Endothelial cell (in vitro differentiated cells): ENCODE measurements around the gene AGAP9. TPM values are rescaled to one million over a fixed set of nuclear protein-coding genes. Genes with fewer than 3 reads are reported as not detected.
A peak's percentile ranks its signal among the peaks of the same experiment; 100 is the strongest.
"Not testable (repeated sequence)": the region's sequence is repeated elsewhere in the genome, so short reads cannot be mapped to it uniquely, and the experiment has no call there.

Source experiments
- DNase-seq: peaks from one replicate; pipeline ENCODE4 v3.0.0; 2021; ENCODE audit warnings: low spot score
- H3K27ac Mint-ChIP-seq: one replicate; pipeline ENCODE4 v1.8.0; 2021; ENCODE audit warnings: mixed read lengths, inconsistent platforms; ENCODE audit not compliant: unreplicated experiment
- H3K27me3 Mint-ChIP-seq: one replicate; pipeline ENCODE4 v1.8.0; 2021; ENCODE audit warnings: mild to moderate bottlenecking, moderate library complexity, mixed read lengths, inconsistent platforms; ENCODE audit not compliant: unreplicated experiment
- H3K36me3 Mint-ChIP-seq: one replicate; pipeline ENCODE4 v1.8.0; 2021; ENCODE audit warnings: mild to moderate bottlenecking, low read depth, mixed read lengths, inconsistent platforms; ENCODE audit not compliant: unreplicated experiment
- H3K4me1 Mint-ChIP-seq: one replicate; pipeline ENCODE4 v1.8.0; 2021; ENCODE audit warnings: mild to moderate bottlenecking, mixed read lengths, inconsistent platforms; ENCODE audit not compliant: unreplicated experiment
- H3K4me3 Mint-ChIP-seq: one replicate; pipeline ENCODE4 v1.8.0; 2021; ENCODE audit warnings: mild to moderate bottlenecking, mixed read lengths, inconsistent platforms; ENCODE audit not compliant: unreplicated experiment
- H3K9me3 Mint-ChIP-seq: one replicate; pipeline ENCODE4 v1.8.0; 2021; ENCODE audit warnings: mixed read lengths, inconsistent platforms; ENCODE audit not compliant: unreplicated experiment
- total RNA-seq: library from RNA; stranded (reverse); fragmentation: NEBNext Ultra II Directional; extraction: Animal tissue kit (Norgen Biotek cat#: 25700); gene quantifications from one replicate; pipeline ENCODE4 v1.2.1, GENCODE V29; 2021; ENCODE audit not compliant: unreplicated experiment

The AGAP9 gene
- total RNA-seq, 1 donor from 2014 or later, result 7.8 TPM

DNA sequence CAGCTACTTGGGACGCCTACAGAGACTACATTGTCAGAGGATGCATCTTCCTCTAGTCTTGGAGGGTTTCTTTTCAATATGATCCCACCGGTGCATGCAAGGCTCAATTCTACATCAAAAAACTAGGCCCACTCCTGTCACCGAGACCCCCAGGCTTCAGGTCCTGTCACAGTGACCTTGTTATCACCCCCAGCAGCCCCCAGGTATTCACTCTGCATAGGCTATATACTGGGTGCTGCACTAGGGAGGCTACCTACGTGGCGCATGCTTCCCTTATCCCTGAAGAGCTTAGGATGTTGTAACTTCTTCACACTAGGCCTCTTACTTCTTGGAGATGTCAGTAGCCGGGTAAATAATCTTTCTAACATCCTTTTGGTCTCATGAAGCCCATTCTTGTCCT lies 31.1 kb upstream of the AGAP9 start:
- not testable (repeated sequence) for H3K27ac Mint-ChIP-seq, H3K9me3 Mint-ChIP-seq, DNase-seq, H3K4me3 Mint-ChIP-seq, H3K4me1 Mint-ChIP-seq, H3K36me3 Mint-ChIP-seq, H3K27me3 Mint-ChIP-seq

DNA sequence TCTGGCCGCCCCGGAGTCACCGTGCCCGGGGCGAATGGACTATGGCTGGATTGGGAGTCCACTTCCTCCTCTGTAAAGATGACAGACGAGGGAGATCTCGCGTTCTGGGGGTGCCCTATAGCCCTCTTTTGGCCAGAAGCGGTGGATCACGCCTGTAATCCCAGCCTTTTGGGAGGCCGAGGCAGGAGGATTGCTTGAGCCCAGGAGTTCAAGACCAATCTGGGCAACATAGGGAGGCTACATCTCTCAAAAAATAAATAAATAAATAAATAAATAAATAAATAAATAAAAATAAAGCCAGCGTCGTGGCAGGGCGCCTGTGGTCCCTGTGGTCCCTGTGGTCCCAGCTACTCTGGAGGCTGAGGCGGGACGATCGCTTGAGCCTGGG lies 30.4 kb upstream of the AGAP9 start:
- H3K4me3 Mint-ChIP-seq, result peak overlapping the region; percentile 79
- not testable (repeated sequence) for DNase-seq, H3K27me3 Mint-ChIP-seq, H3K9me3 Mint-ChIP-seq, H3K4me1 Mint-ChIP-seq, H3K27ac Mint-ChIP-seq, H3K36me3 Mint-ChIP-seq

DNA sequence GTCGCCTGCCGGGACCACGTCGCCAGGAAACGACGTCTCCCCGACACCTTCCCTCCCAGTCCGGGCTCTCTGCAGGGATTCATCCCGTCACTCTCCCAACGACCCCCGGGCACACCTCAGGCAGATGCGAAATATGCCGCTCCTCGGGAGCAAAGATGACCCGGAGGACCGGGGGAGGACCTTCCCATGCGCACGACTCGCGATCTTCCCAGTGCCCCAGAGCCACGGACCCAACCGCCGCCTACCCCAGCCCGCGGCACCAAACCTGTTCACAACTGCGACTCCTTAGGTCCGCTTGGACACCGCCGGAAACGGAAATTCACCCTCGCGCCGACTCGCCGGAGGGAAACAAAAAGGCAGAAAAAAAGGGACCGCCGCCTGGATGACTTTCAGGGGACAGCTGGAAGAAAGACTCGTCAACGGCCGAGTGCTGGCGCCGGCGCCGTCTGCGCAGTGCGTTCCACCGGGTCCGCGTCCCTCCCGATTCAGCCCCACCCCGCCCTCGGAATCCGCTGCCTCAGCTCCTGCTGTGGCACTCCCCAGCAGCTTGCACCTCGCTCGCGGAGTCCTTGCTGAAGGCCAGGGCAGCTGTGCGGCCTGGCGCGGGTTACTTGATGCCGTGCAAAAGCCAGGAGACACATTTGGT lies 29.9 kb upstream of the AGAP9 start:
- H3K4me1 Mint-ChIP-seq, H3K27me3 Mint-ChIP-seq, H3K9me3 Mint-ChIP-seq, H3K36me3 Mint-ChIP-seq: not testable (repeated sequence)
- peak overlapping the region; percentile 99 for H3K4me3 Mint-ChIP-seq
- peak overlapping the region; percentile 98 for H3K27ac Mint-ChIP-seq
- peak; percentile 77 for DNase-seq

DNA sequence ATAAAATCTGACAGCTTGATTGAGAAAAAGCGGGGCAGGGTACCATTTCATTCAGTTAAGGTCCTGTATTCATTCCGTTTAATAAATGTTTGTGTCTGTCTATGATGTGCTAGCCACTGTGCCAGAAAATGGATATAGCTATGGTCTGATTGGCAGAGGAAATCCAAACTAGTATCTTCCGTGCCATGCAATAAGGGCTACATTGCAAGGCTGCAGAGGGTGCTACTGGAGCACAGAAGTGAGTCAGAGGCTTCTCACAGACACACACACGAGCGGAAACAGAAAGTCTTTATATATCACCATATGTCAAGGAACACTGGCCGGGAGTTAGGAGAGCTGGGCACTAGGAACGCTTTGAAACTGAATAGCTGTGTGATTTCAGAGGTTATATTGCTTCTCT lies 29.3 kb upstream of the AGAP9 start:
- Mint-ChIP-seq H3K27ac (peak overlapping the region; percentile 96), H3K4me3 (peak overlapping the region; percentile 99)
- not testable (repeated sequence) for H3K27me3 Mint-ChIP-seq, H3K9me3 Mint-ChIP-seq, H3K4me1 Mint-ChIP-seq, DNase-seq, H3K36me3 Mint-ChIP-seq

DNA sequence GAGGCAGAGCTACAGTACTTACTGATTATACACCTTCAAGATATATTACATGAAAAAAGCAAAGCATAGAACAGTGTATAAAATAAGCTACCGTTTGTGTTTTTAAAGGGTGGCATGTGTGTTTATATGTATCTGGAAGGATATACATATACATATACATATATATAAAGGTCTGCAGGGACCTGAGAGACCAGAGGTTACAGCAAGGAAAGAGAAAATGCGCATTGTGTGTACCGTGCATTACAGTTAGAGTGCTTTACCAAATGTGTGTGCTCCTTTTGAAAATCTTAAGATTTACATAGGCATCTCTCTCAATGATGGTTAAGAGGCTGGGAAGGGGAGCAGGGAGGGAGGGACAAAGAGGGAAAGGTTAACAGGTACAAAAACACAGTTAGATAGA lies 23.8 kb upstream of the AGAP9 start:
- DNase-seq, H3K4me1 Mint-ChIP-seq, H3K4me3 Mint-ChIP-seq, H3K27me3 Mint-ChIP-seq, H3K36me3 Mint-ChIP-seq, H3K9me3 Mint-ChIP-seq, H3K27ac Mint-ChIP-seq: not testable (repeated sequence)

DNA sequence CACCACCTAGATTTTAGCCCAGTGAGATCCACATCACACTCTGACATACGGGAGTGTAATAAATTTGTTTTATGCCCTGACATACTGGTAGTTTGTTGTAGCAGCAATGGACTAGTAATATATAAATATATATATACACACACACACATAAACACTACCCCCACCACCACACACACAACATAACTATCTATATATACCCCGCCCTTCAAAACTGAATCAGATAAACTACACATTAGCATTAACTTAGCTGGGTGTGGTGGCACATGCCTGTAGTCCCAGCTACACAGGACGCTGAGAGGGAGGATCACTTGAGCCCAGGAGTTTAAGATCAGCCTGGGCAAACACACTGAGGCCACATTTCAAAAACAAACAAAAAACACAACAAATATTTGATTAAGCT lies 13.0 kb upstream of the AGAP9 start:
- not testable (repeated sequence) for H3K4me3 Mint-ChIP-seq, H3K27me3 Mint-ChIP-seq, H3K36me3 Mint-ChIP-seq, H3K27ac Mint-ChIP-seq, H3K4me1 Mint-ChIP-seq, H3K9me3 Mint-ChIP-seq, DNase-seq

DNA sequence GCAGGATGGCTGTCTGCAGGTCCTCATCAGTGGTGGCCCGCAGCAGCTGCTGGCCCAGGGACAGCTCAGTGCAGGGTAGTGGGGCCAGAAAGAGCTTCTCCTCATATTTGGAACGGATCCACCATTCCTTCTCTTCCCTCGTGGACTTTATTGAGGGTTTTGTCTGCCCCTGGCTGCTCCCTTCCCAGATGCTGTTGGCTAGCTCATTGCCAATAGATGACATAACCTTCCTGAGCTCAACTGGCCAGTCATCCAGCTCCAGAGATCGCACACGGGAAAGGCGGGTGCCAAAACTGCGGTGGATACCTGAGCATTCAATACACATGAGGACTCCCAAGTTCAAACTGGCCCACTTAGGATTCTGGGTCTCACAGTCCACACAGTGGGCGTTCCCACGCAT lies 21.1 kb downstream of the AGAP9 start:
- H3K36me3 Mint-ChIP-seq, H3K27ac Mint-ChIP-seq, H3K9me3 Mint-ChIP-seq, H3K27me3 Mint-ChIP-seq, DNase-seq, H3K4me3 Mint-ChIP-seq, H3K4me1 Mint-ChIP-seq: not testable (repeated sequence)

DNA sequence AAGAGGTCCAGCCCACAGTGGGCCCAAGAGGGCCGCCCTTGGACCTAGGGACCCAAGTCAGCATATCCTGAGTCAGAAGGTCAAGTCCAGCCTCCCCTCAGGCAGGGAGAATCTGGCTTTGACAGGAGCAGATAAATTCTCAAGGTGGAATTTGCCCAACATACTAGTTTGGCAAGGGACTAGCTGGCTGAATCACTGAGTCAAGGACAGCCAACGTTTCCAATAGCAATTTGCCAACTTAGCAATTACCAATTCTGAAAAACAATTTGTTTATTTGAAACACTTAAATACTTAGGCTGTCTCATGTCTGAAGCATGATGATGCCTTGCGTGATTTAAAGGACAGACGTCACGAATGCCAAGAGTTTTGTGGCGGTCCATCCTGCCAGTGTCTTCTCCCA lies 29.2 kb downstream of the AGAP9 start:
- not testable (repeated sequence) for H3K27me3 Mint-ChIP-seq, DNase-seq, H3K36me3 Mint-ChIP-seq, H3K4me1 Mint-ChIP-seq, H3K4me3 Mint-ChIP-seq, H3K27ac Mint-ChIP-seq, H3K9me3 Mint-ChIP-seq

DNA sequence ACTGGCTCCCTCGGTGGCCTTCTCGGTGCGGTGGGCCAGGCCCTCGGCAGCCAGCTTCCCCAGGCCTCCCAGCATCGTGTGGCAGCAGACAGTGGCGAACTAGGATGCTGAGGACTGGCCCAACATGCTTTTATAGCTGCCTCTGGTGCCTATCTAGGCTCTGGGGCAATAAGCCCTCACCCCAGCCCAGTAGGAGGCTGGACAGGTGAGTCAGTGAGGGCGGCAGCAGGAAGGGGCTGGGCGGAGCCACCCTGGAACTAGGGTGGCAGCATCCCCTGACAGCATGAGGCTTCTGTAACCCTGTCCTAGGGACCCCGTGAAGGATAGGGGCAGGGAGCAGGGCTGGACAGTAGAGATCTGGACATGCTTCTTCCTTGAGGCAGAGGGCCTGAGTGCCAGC lies 31.8 kb downstream of the AGAP9 start, which contains the start of gene FAM25G:
Gene FAM25G (minus strand): TSS at position 101 of the 400 bp plus-strand sequence. CDS start 26 bp downstream, at position 75.
- H3K27me3 Mint-ChIP-seq, H3K36me3 Mint-ChIP-seq, H3K9me3 Mint-ChIP-seq, H3K4me3 Mint-ChIP-seq, H3K27ac Mint-ChIP-seq, DNase-seq, H3K4me1 Mint-ChIP-seq: not testable (repeated sequence)

DNA sequence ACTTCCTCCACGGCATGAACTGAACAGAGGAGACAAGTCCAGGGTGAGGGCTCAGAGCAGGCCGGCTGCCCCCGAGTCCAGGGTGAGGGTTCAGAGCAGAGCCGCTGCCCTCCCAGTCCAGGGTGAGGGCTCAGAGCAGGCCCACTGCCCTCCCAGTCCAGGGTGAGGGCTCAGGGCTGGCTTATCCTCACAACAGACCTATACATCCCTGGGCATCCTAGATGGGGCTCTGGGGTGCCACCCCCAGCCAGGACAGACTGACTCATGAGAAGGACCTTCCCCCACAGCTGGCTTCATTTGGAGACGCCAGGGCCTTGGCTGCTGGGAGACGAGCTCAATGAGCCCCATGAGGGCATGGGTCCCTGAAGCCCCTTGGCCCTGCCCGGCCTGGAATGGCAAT lies 33.8 kb downstream of the AGAP9 start:
- H3K9me3 Mint-ChIP-seq, DNase-seq, H3K27me3 Mint-ChIP-seq, H3K4me1 Mint-ChIP-seq, H3K27ac Mint-ChIP-seq, H3K4me3 Mint-ChIP-seq, H3K36me3 Mint-ChIP-seq: not testable (repeated sequence)

DNA sequence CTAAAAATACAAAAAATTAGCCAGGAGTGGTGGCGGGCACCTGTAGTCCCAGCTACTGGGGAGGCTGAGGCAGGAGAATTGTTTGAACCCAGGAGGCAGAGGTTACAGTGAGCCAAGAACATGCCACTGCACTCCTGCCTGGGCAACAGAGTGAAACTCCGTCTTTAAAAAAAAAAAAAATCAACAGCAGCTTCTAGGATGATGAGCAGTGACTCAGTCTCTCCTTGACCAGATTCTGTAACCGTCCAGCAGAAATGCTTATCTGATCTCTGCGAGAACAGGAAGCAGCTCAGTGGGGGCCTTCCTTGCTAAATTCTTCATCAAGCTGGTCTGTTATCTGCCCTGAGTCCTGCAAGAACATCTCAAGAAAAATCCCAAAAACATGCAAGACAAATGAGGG lies 37.5 kb downstream of the AGAP9 start:
- not testable (repeated sequence) for H3K4me1 Mint-ChIP-seq, H3K4me3 Mint-ChIP-seq, H3K27me3 Mint-ChIP-seq, H3K9me3 Mint-ChIP-seq, H3K27ac Mint-ChIP-seq, H3K36me3 Mint-ChIP-seq, DNase-seq

DNA sequence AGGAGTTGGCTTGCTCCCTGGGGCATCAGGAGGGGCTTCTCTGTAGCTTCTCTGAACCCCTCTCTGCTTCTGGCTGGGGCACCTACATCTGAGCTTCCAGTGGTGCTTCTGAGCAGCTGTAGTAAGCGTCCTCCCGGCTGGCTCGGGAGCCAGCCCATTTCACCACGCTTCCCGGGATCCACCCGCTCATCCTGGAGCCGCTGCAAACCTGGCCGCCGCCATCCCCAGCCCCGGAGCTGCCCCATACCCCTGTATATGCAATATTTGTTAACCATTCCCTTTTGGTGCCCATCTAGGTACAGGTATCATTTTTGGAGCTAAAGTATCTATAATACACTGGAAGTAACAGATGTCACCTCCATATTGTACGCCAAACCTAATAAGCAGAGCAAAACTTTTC lies 38.7 kb downstream of the AGAP9 start:
- not testable (repeated sequence) for DNase-seq, H3K27me3 Mint-ChIP-seq, H3K4me3 Mint-ChIP-seq, H3K36me3 Mint-ChIP-seq, H3K27ac Mint-ChIP-seq, H3K9me3 Mint-ChIP-seq, H3K4me1 Mint-ChIP-seq

DNA sequence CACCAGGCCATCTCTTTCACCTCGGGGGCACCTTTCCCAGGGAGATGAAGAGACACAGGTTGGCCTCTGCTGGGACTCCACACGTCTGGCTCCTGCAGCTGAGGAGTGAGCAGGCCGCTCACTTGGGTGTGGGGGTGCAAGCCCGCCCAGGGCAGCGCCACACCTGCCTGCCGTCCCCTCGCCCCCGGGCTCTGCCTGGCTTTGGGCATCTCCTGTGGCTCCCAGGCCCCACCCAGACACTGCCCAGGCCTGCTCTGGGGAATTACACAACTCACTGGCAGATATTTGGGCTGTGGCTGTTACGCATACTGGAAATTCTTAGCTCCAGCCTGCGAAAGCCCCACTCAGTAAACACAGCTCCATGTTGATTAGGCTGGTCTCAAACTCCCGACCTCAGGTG lies 39.5 kb downstream of the AGAP9 start, which contains the start of gene ANXA8:
Gene ANXA8 (minus strand): TSS at position 193 of the 400 bp plus-strand sequence. CDS start 182 bp downstream, at position 11.
- not testable (repeated sequence) for H3K27ac Mint-ChIP-seq, H3K4me3 Mint-ChIP-seq, H3K27me3 Mint-ChIP-seq, H3K36me3 Mint-ChIP-seq, DNase-seq, H3K9me3 Mint-ChIP-seq, H3K4me1 Mint-ChIP-seq
